RPMI7951 (cell line): ENCODE measurements around the gene SEMA5B. TPM values are rescaled to one million over a fixed set of nuclear protein-coding genes. Genes with fewer than 3 reads are reported as not detected.

ENCODE experiments used
- DNase-seq: peaks from one replicate; pipeline ENCODE4 v3.0.0-alpha.2; 2012; ENCODE audit warnings: low read depth
- total RNA-seq: library from RNA; depleted of rRNA; stranded (reverse); fragments of >200 nt; shearing (Covaris generic); gene quantifications from 2 replicates; pipeline ENCODE4 v1.2.3, GENCODE V29; 2014

Gene SEMA5B
- total RNA-seq, 1 experiment from 2014 or later, result not detected

- DNase-seq, result no peak
Measured at GRCh38 chr3:123054931-123055330, 27.4 kb upstream of the SEMA5B start.

- no peak for DNase-seq
Measured at GRCh38 chr3:123054109-123054778, 26.7 kb upstream of the SEMA5B start.

- DNase-seq, result no peak
Measured at GRCh38 chr3:123053107-123053506, 25.5 kb upstream of the SEMA5B start.

- DNase-seq, result no peak
Measured at GRCh38 chr3:123050666-123051065, 23.1 kb upstream of the SEMA5B start.

- DNase-seq, result no peak
Measured at GRCh38 chr3:123048480-123049237, 21.1 kb upstream of the SEMA5B start.

- no peak for DNase-seq
Measured at GRCh38 chr3:123047062-123047319, 19.4 kb upstream of the SEMA5B start.

- DNase-seq, result no peak
Measured at GRCh38 chr3:123046262-123047061, 18.9 kb upstream of the SEMA5B start.

- no peak for DNase-seq
Measured at GRCh38 chr3:123044981-123045763, 17.6 kb upstream of the SEMA5B start.

GRCh38 chr3:123042413-123042812 lies 14.8 kb upstream of the SEMA5B start:
- no peak for DNase-seq

GRCh38 chr3:123039178-123039577 lies 11.6 kb upstream of the SEMA5B start:
- DNase-seq, result no peak

GRCh38 chr3:123038751-123039150 lies 11.2 kb upstream of the SEMA5B start:
- DNase-seq, result no peak

GRCh38 chr3:123037015-123037375 lies 9.4 kb upstream of the SEMA5B start:
- no peak for DNase-seq

- DNase-seq, result peak; percentile 29
Measured at GRCh38 chr3:123036352-123037014, 8.9 kb upstream of the SEMA5B start.

GRCh38 chr3:123034996-123035395 lies 7.4 kb upstream of the SEMA5B start:
- no peak for DNase-seq

GRCh38 chr3:123034120-123034519 lies 6.6 kb upstream of the SEMA5B start:
- DNase-seq, result no peak

- no peak for DNase-seq
Measured at GRCh38 chr3:123032057-123032456, 4.5 kb upstream of the SEMA5B start.

- no peak for DNase-seq
Measured at GRCh38 chr3:123031051-123031450, 3.5 kb upstream of the SEMA5B start.

- peak; percentile 69 for DNase-seq
Measured at GRCh38 chr3:123028233-123028828, 768 bp upstream of the SEMA5B start.

GRCh38 chr3:123026565-123027291 lies 835 bp downstream of the SEMA5B start:
- no peak for DNase-seq
